ENCODE results near the gene ITGA11. TPM values are rescaled to one million over a fixed set of nuclear protein-coding genes. Genes with fewer than 3 reads are reported as not detected.

ITGA11 gene
- total RNA-seq, 1 donor from 2014 or later: 0.92 TPM

- Mint-ChIP-seq H3K4me3 (no peak overlapping the region), H3K9me3 (peaks cover 4% of the 10 kb centered on the region), H3K27ac (no peak overlapping the region), H3K36me3 (no peaks in the 10 kb centered on the region), H3K4me1 (ENCODE audit: unreplicated experiment) (no peaks in the 10 kb centered on the region), H3K27me3 (peaks cover 3% of the 10 kb centered on the region)
- TF ChIP-seq CTCF (conservative IDR thresholded peaks at IDR 0.05): no peak
- peak; percentile 29 for DNase-seq (ENCODE audit: extremely low spot score, unreplicated experiment)
Measured at GRCh38 chr15:68384451-68385239, 47.3 kb downstream of the ITGA11 start.

GRCh38 chr15:68383161-68384074, 48.5 kb downstream of the ITGA11 start:
- Mint-ChIP-seq H3K27ac (no peak overlapping the region), H3K4me1 (ENCODE audit: unreplicated experiment) (no peaks in the 10 kb centered on the region), H3K4me3 (no peak overlapping the region), H3K36me3 (no peaks in the 10 kb centered on the region), H3K27me3 (peaks cover 3% of the 10 kb centered on the region), H3K9me3 (peaks cover 4% of the 10 kb centered on the region)
- peak; percentile 29 for DNase-seq (ENCODE audit: extremely low spot score, unreplicated experiment)
- TF ChIP-seq CTCF (conservative IDR thresholded peaks at IDR 0.05): peak; percentile 79

GRCh38 chr15:68382286-68383007, 49.5 kb downstream of the ITGA11 start:
- H3K27ac Mint-ChIP-seq: no peak overlapping the region
- TF ChIP-seq CTCF (conservative IDR thresholded peaks at IDR 0.05): no peak
- H3K27me3 Mint-ChIP-seq: peaks cover 3% of the 10 kb centered on the region
- H3K4me3 Mint-ChIP-seq: no peak overlapping the region
- no peaks in the 10 kb centered on the region for H3K36me3 Mint-ChIP-seq
- H3K4me1 Mint-ChIP-seq (ENCODE audit: unreplicated experiment): no peaks in the 10 kb centered on the region
- H3K9me3 Mint-ChIP-seq: peaks cover 4% of the 10 kb centered on the region
- DNase-seq (ENCODE audit: extremely low spot score, unreplicated experiment): peak; percentile 22

GRCh38 chr15:68380456-68380855, 51.5 kb downstream of the ITGA11 start:
- Mint-ChIP-seq H3K4me3 (no peak overlapping the region), H3K27ac (no peak overlapping the region), H3K9me3 (peaks cover 4% of the 10 kb centered on the region), H3K27me3 (peaks cover 3% of the 10 kb centered on the region), H3K4me1 (ENCODE audit: unreplicated experiment) (no peaks in the 10 kb centered on the region), H3K36me3 (no peaks in the 10 kb centered on the region)
- TF ChIP-seq CTCF (conservative IDR thresholded peaks at IDR 0.05): no peak
- DNase-seq (ENCODE audit: extremely low spot score, unreplicated experiment): peak; percentile 36

- Mint-ChIP-seq H3K9me3 (peaks cover 4% of the 10 kb centered on the region), H3K27ac (no peak overlapping the region), H3K36me3 (no peaks in the 10 kb centered on the region), H3K4me1 (ENCODE audit: unreplicated experiment) (peaks cover 4% of the 10 kb centered on the region), H3K4me3 (no peak overlapping the region), H3K27me3 (peaks cover 3% of the 10 kb centered on the region)
- DNase-seq (ENCODE audit: extremely low spot score, unreplicated experiment): peak; percentile 25
- TF ChIP-seq CTCF (conservative IDR thresholded peaks at IDR 0.05): no peak
Measured at GRCh38 chr15:68379759-68380290, 52.1 kb downstream of the ITGA11 start.
